C4-2B (cell line): ENCODE results near the gene IL1R2.

Experiments
- ZFX ChIP-seq: fragments of 450-650 bp; IDR thresholded peaks from 2 replicates; pipeline ENCODE4 v1.6.1; 2017
- TF ChIP-seq, protein P1 (sequence below): fragments of 450-650 bp; conservative IDR thresholded peaks from 2 replicates; pipeline ENCODE4 v1.5.1; 2017; ENCODE audit warnings: mild to moderate bottlenecking

- TF ChIP-seq, protein P1, sequence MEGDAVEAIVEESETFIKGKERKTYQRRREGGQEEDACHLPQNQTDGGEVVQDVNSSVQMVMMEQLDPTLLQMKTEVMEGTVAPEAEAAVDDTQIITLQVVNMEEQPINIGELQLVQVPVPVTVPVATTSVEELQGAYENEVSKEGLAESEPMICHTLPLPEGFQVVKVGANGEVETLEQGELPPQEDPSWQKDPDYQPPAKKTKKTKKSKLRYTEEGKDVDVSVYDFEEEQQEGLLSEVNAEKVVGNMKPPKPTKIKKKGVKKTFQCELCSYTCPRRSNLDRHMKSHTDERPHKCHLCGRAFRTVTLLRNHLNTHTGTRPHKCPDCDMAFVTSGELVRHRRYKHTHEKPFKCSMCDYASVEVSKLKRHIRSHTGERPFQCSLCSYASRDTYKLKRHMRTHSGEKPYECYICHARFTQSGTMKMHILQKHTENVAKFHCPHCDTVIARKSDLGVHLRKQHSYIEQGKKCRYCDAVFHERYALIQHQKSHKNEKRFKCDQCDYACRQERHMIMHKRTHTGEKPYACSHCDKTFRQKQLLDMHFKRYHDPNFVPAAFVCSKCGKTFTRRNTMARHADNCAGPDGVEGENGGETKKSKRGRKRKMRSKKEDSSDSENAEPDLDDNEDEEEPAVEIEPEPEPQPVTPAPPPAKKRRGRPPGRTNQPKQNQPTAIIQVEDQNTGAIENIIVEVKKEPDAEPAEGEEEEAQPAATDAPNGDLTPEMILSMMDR, result peak; percentile 44
- TF ChIP-seq ZFX, result no peak
Measured at GRCh38 chr2:101983928-101984327, 7.8 kb upstream of the IL1R2 start.
